Measurements from ENCODE around the gene ZNF98.

ZNF98 gene

DNA sequence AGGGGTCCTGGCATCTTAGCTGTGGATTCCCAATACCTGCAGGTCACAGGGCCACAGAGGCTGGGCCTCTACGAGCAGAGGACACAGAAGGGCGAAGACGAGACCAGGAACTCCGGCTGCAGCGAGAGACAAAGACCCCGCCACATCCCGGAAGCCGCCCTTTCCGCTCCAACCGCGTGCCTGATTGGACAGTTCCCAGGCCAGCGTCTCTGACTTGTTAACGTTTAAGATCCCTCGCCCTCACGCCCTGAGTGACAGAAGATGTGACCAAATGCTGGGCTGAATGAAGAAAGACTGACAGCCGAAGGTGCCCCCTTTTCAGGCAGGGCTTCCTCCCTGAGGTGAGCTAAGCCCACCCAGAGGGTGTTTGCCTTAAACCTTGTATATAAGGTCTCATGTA lies at the start of gene ZNF98:
Gene ZNF98 (minus strand): TSS at position 136 of the 400 bp plus-strand sequence. CDS start 122 bp downstream, at position 14.
- DNase-seq: no peak

DNA sequence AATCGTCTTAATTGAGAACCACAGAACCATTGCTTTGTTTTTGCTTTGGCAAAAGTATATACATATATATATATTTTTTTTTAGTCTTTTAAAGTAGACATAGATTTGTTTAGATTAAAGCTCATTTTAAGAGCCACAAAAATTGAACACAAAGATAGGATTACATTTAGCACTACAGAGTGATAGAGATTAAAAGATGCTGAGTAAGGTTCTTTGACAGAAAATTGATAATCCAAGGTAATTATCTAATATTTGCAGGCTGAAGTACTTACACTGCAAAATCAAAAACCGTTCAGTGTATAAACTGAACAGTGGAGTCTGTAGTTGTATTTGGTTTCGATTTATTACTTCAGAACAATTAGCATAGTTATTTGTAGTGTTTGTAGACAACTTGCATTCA lies 24.5 kb upstream of the ZNF98 start:
- DNase-seq: no peak

DNA sequence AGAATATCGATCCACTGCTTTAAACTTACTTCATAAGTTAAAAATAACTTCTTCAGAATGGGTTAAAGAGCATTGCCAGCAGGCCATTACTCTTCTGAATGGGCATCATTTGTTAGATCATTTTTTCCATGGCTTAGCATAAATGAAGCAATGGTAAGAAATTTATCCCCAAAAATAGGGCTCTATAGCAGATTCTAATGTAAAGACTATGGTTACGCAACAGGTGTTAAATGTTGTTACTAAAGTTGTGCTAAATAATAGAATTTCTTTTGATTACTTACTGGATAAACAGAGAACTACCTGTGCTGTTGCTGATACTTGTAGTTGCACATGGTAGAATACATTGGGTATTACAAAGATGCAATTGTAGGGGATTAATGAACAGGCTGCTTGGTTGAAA lies 15.9 kb upstream of the ZNF98 start:
- DNase-seq: no peak

DNA sequence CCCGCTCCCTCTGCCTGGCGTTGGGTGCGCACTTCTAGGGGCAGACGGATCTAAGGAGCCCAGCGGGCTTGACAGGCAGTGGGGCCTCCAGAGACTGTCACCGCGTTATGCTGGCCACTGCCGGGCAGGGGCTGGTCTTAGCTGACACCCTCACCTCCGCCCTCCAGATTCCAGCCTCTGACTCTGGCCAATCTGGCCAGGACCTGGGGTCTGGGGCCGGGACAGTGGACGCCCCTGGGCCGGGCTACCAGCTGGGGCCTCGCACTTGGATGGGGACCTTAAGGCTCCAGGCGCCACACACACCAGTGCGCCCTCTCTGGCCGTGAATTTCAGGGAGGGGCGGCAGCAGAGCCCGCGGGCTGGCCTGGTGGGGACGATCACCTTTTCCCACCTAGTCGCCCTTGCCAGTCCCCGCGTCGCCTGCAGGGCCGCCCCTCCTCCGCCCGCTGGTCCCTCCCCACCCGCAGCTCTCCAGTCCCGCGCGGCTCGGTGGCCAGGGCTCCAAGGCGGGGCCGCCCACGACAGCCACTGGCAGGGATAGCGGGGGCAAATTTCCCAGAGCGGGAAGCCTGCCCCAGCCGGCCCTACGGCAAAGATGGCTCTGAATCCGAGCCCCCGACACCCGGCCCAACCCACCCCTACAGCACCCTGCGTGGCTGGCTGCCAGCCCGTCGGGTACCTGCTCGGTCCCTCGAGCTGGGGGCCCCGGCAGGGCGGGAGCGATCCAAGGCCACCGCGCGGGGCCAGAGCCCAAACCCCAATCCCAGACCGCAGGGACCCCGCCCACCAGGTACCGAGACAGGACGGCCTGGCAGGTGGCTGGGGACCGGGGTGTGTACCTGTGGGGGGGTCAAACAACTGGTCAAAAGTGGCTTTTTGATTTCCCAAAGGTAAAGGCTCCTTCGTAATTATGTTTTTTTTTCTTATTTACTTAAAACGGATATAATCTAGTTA lies 6.1 kb upstream of the ZNF98 start:
- DNase-seq: no peak

DNA sequence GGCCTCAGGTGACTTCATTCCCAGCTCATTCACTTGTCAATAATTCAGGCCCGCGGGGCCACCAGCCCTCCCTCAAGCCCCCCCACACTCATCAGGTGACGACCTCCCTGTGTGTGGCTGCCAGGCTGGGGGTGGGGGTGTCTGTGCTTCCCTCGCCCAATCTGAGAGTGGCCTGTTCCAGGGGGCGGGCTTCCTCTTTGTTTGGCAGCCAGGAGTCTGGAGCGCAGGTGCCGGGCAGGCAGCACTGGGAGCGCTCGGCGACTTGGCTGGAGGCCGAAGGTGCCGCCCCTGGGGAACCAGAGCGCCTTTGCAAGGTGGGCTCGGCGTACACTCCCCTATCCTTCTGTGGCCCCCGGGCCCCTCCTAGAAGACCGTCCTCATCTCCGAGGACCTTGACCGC lies 5.4 kb upstream of the ZNF98 start:
- DNase-seq: no peak

DNA sequence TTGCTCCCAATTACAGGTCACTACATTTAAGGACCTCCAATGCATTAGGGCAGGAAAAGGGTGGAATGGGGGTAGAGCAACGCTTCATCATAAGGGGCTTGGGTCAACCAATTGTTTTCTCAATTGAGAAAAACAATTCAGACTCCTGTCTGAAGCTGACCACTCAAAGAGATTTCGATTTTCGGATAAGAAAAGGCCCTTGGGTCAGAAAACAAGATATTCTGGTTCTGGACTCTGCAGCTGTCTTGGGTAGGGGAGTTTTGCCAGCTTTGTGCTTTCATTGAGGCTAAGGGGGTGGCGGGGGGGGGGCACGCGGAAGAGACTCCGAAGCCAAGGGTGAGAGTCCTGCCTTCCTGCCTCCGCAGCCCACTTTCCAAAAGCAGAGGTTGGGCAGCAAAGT lies 4.8 kb upstream of the ZNF98 start:
- no peak for DNase-seq

DNA sequence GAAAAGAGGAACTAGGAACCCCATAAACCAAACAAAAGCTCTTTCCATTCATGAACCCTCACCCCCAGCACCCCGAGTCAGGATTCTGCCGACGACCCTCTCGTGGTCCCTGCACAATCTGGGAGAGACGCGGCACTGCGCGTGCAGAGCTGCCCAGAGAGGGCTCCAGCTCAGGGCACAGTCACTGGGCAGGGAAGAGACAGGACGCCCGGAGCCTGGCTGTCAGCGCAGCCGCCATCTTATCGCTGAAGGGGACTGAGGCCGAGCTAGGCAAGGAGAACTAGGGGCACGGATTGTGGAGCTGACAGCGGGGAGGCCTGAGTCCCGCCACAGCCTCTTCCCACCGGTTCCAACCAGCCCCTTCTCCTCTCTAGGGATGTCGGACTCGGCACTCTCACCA lies 349 bp downstream of the ZNF98 start:
- no peak for DNase-seq

DNA sequence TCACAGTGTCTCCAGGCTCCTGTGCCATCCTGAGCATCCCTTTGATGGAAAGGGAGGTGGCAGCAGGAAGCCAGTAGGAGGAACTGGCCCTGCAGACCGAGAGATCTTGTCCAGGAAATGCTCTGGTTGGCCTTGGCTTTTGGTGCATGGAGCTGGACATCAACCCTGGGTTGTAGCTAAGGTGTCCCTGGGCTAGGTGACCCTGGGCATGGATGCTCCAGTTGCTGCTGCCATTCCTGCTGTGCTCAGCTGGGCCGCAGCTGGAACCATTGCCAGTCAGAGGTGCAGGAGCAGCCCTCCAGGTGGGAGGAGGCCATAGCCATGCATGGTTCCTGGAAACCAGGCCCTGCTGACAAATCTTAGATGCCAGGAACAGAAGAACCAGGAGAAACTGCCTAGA lies 67.5 kb downstream of the ZNF98 start:
- DNase-seq: no peak

Data from NCI-H2029 treated with DMSO at 0.1 percent for 48 hours (cell line).